ENCODE measurements around the gene EPHB4. TPM values are rescaled to one million over a fixed set of nuclear protein-coding genes. Genes with fewer than 3 reads are reported as not detected.

Gene EPHB4
- total RNA-seq, 1 donor from 2014 or later: 88.9 TPM

DNA sequence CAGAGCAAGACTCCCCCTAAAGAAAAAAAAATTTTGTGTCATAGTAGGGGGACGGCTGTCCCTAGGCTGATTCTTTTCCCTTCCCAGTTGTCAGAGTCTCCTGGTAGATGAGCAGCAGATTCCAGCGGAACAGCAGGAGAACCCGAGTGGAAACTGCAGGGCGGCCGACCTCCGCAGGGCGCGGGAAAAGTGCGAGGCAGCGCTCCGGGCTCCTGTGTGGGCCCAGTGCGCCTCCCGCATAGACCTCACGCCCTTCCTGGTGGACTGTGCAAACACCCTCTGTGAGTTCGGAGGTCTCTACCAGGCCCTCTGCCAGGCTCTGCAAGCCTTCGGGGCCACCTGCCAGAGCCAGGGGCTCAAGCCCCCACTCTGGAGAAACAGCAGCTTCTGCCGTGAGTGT is 48.0 kb downstream of the EPHB4 start:
- H3K27me3 Mint-ChIP-seq (ENCODE audit: unreplicated experiment): peaks cover 11% of the 10 kb centered on the region
- no peak overlapping the region for H3K4me3 Mint-ChIP-seq (ENCODE audit: unreplicated experiment)
- TF ChIP-seq, protein P1, sequence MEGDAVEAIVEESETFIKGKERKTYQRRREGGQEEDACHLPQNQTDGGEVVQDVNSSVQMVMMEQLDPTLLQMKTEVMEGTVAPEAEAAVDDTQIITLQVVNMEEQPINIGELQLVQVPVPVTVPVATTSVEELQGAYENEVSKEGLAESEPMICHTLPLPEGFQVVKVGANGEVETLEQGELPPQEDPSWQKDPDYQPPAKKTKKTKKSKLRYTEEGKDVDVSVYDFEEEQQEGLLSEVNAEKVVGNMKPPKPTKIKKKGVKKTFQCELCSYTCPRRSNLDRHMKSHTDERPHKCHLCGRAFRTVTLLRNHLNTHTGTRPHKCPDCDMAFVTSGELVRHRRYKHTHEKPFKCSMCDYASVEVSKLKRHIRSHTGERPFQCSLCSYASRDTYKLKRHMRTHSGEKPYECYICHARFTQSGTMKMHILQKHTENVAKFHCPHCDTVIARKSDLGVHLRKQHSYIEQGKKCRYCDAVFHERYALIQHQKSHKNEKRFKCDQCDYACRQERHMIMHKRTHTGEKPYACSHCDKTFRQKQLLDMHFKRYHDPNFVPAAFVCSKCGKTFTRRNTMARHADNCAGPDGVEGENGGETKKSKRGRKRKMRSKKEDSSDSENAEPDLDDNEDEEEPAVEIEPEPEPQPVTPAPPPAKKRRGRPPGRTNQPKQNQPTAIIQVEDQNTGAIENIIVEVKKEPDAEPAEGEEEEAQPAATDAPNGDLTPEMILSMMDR (IDR thresholded peaks at IDR 0.05): no peak
- no peaks in the 10 kb centered on the region for H3K36me3 Mint-ChIP-seq (ENCODE audit: unreplicated experiment)
- H3K9me3 Mint-ChIP-seq (ENCODE audit: unreplicated experiment): no peaks in the 10 kb centered on the region
- no peaks in the 10 kb centered on the region for H3K4me1 Mint-ChIP-seq (ENCODE audit: unreplicated experiment)
- no peak for DNase-seq (ENCODE audit: extremely low spot score, unreplicated experiment)
- no peak overlapping the region for H3K27ac Mint-ChIP-seq (ENCODE audit: unreplicated experiment)

DNA sequence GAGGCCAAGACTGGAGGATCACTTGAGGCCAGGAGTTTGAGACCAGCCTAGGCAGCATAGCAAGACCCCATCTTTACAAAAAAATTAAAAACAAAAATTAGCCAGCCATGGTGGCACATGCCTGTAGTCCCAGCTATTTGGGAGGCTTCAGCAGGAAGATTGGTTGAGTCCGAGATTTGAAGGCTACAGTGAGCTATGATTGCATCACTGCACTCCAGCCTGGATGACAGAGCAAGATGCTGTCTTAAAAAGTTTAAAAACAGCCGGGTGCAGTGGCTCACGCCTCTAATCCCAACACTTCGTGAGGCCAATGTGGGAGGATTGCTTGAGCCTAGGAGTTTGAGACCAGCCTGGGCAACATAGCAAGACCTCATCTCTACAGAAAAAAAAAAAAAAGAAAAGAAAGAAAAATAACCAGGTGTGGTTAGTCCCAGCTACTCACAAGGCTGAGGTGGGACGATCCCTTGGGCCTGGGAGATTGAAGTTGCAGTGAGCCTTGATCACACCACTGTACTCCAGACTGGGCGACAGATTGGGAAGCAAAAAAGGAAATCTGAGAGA is 49.2 kb downstream of the EPHB4 start:
- H3K4me1 Mint-ChIP-seq (ENCODE audit: unreplicated experiment): no peaks in the 10 kb centered on the region
- H3K27me3 Mint-ChIP-seq (ENCODE audit: unreplicated experiment): peaks cover 12% of the 10 kb centered on the region
- DNase-seq (ENCODE audit: extremely low spot score, unreplicated experiment): no peak
- H3K36me3 Mint-ChIP-seq (ENCODE audit: unreplicated experiment): no peaks in the 10 kb centered on the region
- TF ChIP-seq, protein P1 (IDR thresholded peaks at IDR 0.05): no peak
- no peaks in the 10 kb centered on the region for H3K9me3 Mint-ChIP-seq (ENCODE audit: unreplicated experiment)
- no peak overlapping the region for H3K27ac Mint-ChIP-seq (ENCODE audit: unreplicated experiment)
- H3K4me3 Mint-ChIP-seq (ENCODE audit: unreplicated experiment): no peak overlapping the region

DNA sequence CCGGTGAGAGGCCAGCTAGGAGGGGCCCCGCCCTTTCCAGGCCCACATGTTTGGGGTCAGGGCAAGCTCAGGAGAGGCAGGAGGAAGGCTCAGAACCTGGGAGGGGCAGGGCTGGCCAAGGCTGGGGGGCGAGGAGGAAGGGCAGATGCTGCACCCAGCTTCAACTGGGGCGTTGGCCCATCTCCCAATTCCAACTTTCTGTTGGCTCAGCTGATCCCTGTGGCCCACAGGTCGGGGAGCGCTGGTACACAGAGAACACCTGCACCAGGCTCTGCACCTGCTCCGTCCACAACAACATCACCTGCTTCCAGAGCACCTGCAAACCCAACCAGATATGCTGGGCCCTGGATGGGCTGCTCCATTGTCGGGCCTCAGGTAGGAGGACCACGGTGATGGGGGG is 53.8 kb downstream of the EPHB4 start:
- Mint-ChIP-seq H3K4me3 (ENCODE audit: unreplicated experiment) (no peak overlapping the region), H3K4me1 (ENCODE audit: unreplicated experiment) (no peaks in the 10 kb centered on the region), H3K9me3 (ENCODE audit: unreplicated experiment) (no peaks in the 10 kb centered on the region), H3K36me3 (ENCODE audit: unreplicated experiment) (no peaks in the 10 kb centered on the region), H3K27me3 (ENCODE audit: unreplicated experiment) (peaks cover 23% of the 10 kb centered on the region), H3K27ac (ENCODE audit: unreplicated experiment) (no peak overlapping the region)
- DNase-seq (ENCODE audit: extremely low spot score, unreplicated experiment): no peak
- TF ChIP-seq, protein P1 (IDR thresholded peaks at IDR 0.05): no peak

DNA sequence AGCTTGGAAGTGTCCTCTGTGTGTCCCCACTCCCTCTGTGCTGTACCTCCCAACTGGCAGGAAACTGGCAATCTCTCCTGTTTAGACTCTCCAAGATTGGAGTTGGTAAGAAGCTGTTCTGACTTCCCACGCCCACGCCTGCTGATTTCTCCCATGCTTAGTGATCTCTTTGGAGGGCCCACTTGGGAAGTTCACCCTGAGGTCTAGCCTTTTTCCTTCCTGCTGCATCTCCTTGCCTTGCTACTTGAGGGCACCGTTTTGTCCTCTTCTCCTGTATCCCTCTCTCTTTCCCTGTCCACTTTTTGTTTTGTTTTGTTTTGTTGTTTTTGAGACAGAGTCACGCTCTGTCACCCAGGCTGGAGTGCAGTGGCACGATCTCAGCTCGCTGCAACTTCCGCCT is 58.5 kb downstream of the EPHB4 start:
- Mint-ChIP-seq H3K27me3 (ENCODE audit: unreplicated experiment) (peaks cover 25% of the 10 kb centered on the region), H3K27ac (ENCODE audit: unreplicated experiment) (no peak overlapping the region)
- TF ChIP-seq, protein P1 (IDR thresholded peaks at IDR 0.05): no peak

DNA sequence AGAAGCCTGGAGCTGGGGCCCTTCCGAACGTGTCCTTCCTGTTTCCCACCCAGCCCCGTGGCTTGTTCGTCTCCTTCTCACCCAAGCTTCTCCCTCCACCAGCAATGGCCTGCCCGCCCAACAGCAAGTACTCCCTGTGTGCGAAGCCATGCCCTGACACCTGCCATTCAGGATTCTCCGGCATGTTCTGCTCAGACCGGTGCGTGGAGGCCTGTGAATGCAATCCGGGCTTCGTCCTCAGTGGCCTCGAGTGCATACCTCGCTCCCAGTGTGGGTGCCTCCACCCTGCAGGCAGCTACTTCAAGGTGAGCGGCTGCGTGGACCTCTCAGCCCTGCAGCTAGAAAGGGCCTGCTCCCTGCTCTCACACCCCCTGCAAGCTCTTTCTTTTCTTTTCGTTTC is 62.1 kb downstream of the EPHB4 start:
- Mint-ChIP-seq H3K27ac (ENCODE audit: unreplicated experiment) (no peak overlapping the region), H3K4me1 (ENCODE audit: unreplicated experiment) (peaks cover 2% of the 10 kb centered on the region), H3K27me3 (ENCODE audit: unreplicated experiment) (peaks cover 22% of the 10 kb centered on the region), H3K9me3 (ENCODE audit: unreplicated experiment) (no peaks in the 10 kb centered on the region), H3K36me3 (ENCODE audit: unreplicated experiment) (no peaks in the 10 kb centered on the region), H3K4me3 (ENCODE audit: unreplicated experiment) (no peak overlapping the region)
- TF ChIP-seq, protein P1 (IDR thresholded peaks at IDR 0.05): no peak
- DNase-seq (ENCODE audit: extremely low spot score, unreplicated experiment): no peak

More for the DNA sequence above, 58.5 kb downstream of the EPHB4 start:
- Mint-ChIP-seq H3K4me3 (ENCODE audit: unreplicated experiment) (no peak overlapping the region), H3K4me1 (ENCODE audit: unreplicated experiment) (no peaks in the 10 kb centered on the region), H3K36me3 (ENCODE audit: unreplicated experiment) (no peaks in the 10 kb centered on the region), H3K9me3 (ENCODE audit: unreplicated experiment) (no peaks in the 10 kb centered on the region)
- DNase-seq (ENCODE audit: extremely low spot score, unreplicated experiment): no peak
